Head of caudate nucleus (tissue), 42 donors: ENCODE results near the gene SPSB1.
A peak's percentile ranks its signal among the peaks of the same experiment; 100 is the strongest.

Experiments
- DNase-seq, 42 donors: peaks; one replicate each; pipeline versions ENCODE4 v3.0.0 to v3.0.0-alpha.2; 2020 to 2021; ENCODE audit warnings: mixed read lengths in 7 of 42
- intact Hi-C: fragments of 100-400 bp; cut with DNase I; formaldehyde crosslinking; loops from one replicate; pipeline ENCODE4 v1.15.0; 2022

The SPSB1 gene

GRCh38 chr1:9324246-9325096 is 31.8 kb downstream of the SPSB1 start:
- intact Hi-C loops: no loop called here
- DNase-seq: peak; percentile 52 to 90 (median 77)

DNA sequence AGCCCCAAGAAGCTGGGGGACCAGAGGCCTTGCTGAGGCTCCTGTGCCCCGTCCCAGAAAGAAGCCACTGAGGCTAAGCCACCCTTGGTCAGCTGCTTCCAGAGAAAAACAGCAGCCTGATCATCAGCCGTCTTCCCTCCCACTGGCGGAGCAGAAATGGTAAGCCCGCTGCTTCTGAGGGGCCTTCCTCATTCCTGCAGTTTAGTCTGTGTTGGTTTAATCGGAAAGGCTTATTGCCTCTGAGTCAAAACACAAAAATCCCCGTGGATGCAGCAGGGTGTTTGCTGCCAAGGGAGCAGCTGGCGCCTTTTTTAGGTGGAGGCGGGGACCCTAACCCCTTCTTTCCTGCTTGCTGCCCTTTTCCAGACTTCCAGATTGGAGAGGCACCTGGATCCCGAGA is 33.9 kb downstream of the SPSB1 start:
- no peak for DNase-seq
- intact Hi-C loops: no loop called here

DNA sequence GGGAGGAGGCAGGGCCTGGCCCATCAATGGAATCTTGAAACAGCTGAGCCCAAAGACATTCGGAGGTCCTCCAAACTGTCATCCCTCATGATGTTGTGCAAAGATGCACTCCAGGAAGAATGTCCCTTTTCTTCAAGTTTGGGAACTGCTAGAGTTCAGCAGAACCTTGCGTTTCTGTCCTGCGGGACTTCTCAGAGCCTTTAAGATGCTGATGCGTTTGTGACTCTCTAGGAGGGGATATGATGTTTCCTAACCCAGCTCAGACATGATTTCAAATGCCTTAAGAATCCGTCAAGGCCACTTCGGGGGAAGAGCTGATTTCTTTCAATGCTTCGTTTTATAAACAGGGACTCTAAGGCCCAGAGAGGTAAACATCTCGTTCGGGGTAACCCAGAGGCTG is 35.5 kb downstream of the SPSB1 start:
- no peak for DNase-seq
- intact Hi-C loops: no loop called here

- DNase-seq: no peak
- intact Hi-C loops: no loop called here
Observed at GRCh38 chr1:9328715-9329114, 36.0 kb downstream of the SPSB1 start.

DNA sequence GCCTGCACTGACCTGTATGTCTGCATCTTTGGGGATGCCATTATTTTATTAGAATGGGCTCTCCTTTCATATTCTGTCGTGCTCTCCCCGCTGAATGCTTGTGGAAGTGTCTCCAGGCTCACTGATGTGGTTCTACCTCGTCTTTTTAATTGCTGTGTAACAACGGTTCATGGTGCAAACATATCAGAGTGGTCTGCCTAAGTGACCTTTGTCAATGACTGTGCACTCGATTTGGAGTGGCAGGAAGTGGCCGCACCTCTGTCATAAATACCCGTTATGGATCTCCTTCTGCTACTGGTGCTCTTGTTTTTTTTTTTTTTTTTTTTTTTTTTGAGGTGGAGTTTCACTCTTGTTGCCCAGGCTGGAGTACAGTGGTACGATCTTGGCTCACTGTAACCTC is 38.3 kb downstream of the SPSB1 start:
- intact Hi-C loops: no loop called here
- no peak for DNase-seq

DNA sequence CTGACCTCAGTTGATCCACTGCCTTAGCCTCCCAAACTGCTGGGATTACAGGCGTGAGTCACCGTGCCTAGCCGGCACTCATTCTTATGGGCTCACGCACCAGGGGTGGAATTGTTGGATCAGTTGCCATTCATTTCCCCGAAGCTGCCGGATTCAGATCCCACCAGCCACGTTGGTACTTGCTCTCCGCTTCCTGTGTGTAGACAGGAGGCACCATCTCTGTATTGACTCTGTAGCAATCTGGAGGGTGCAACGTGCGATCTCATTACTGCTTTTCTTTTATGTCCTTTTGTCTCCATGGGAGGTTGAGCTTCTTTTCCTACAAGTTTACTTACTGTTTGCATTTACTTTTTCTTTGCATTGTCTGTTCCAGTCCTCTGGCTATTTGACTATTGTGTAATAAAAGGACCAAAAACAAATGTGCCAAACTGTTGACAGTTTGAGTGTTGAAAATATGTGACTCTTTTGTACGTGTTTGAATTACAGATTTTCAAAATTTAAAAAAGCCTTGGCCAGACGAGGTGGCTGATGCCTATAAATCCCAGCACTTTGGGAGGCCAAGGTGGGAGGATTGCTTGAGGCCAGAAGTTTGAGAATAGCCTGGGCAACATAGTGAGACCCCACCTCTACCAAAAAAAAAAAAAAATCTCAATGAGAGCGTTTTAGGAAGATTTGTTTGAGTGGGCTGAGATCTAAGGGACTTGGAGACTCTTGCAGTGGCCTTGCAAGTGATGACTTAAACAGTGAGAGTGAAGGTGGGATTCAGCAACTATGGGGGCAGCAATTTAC is 39.1 kb downstream of the SPSB1 start:
- DNase-seq: no peak
- intact Hi-C loops: no loop called here

- DNase-seq: no peak
- intact Hi-C loops: no loop called here
Observed at GRCh38 chr1:9332513-9333143, 39.9 kb downstream of the SPSB1 start.

- DNase-seq: no peak
- intact Hi-C loops: no loop called here
Observed at GRCh38 chr1:9338397-9339246, 45.9 kb downstream of the SPSB1 start.

- intact Hi-C loops: no loop called here
- DNase-seq: no peak
Observed at GRCh38 chr1:9340172-9340854, 47.6 kb downstream of the SPSB1 start.

DNA sequence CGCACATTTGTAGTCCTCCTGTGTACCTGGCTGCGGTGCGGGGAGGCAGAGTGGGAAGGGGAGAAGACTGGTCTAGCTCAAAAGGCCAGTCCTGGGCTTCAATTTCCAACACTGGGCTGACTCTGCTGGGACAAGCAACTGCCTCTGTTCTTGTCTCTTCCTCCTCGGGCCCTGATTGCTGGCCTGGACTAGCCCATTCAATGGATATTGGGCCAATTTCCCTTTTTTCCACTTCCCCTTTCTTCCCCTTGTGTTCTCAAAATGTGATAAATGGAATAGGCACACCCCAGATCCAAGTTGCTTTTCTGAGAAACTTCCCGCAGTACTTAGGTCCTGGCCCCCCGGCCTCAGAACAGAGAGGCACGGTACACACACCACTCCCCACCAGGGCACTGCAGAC is 48.2 kb downstream of the SPSB1 start:
- DNase-seq: no peak

DNA sequence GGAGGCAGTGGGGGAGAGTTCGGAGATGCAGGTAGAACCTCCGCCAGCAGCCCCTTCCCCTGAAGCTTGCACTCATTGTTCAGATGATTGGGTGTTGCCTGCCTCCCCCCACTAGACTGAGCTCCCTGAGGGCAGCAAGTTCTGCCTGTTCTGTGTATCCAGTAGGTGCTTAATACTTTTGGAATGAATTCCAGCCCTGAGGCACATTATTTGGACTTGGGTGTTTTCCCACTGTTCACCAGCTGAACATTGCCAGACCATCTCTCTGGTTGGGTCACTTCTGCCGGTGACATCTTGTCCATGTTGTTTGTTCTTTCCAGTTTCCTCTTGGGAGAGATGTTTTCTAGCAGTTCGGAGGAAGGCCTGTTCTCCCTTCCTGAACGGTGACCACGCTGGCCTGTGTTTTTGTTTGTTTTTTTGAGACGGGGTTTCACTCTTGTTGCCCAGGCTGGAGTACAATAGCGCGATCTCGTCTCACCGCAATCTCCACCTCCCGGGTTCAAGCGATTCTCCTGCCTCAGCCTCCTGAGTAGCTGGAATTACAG is 48.7 kb downstream of the SPSB1 start:
- DNase-seq: no peak
- intact Hi-C loops: no loop called here

More for the DNA sequence above, 48.2 kb downstream of the SPSB1 start:
- intact Hi-C loops: no loop called here

GRCh38 chr1:9343269-9343668 is 50.6 kb downstream of the SPSB1 start:
- no peak for DNase-seq
- intact Hi-C loops: no loop called here

DNA sequence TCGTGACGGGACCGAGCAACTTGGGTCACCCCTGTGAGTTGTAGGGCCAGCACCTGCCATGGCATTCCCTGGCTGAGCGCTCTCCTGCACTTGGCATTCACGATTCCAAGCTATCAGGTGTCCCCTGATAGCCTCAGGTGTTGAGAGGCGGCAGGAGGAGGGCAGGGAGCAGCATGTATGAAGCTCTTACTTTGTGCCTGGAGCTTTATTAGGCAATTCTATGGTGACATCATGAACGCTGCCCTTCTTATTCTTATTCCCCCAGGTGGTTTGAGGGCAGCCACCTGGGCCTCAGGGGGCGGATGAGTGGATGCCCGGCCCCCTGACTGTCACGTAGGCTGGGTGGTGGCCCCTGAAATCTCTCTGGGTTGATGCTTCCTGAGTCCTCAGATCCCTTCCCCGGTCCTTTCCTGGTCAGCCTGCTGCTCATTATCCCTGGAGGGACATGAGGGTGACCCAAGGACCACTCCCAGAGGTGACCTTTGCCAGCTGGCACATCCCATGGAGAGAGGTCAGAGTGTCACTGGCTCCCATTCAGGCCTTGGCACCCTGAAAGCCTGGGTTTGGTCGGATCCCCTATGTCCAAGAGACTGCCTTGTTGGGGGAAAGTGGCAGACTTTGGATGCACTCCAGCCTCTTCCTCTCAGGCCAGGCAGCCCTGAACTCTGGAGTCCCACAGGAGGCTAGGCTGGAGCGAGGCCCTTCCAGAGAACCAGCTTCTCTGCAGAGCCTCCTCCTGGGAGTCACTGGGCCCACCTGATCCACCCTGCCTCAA is 51.9 kb downstream of the SPSB1 start:
- DNase-seq: no peak
- intact Hi-C loops: no loop called here

- DNase-seq: no peak
- intact Hi-C loops: no loop called here
Observed at GRCh38 chr1:9345471-9345870, 52.8 kb downstream of the SPSB1 start.

GRCh38 chr1:9345922-9346321 is 53.2 kb downstream of the SPSB1 start:
- intact Hi-C loops: no loop called here
- peak in 8 of 42 donors; percentile 19 to 52 (median 32) for DNase-seq

GRCh38 chr1:9346566-9346965 is 53.9 kb downstream of the SPSB1 start:
- DNase-seq: no peak

GRCh38 chr1:9347095-9347850 is 54.6 kb downstream of the SPSB1 start:
- intact Hi-C loops: no loop called here
- DNase-seq: no peak

More at GRCh38 chr1:9346566-9346965, 53.9 kb downstream of the SPSB1 start:
- intact Hi-C loops: no loop called here
